HepG2 (cell line): Measurements from ENCODE around the gene P2RY2. TPM values are rescaled to one million over a fixed set of nuclear protein-coding genes. Genes with fewer than 3 reads are reported as not detected.

ENCODE experiments used
- CBX1 ChIP-seq: IDR thresholded peaks from one replicate; pipeline ENCODE4 v1.6.1; 2016; ENCODE audit warnings: antibody characterized with exemption, low read depth
- CBX5 ChIP-seq: sonication (generic); formaldehyde crosslinking; IDR thresholded peaks from 2 replicates; pipeline ENCODE4 v1.4.0; 2020; ENCODE audit warnings: missing genetic modification reagents, borderline replicate concordance
- CHCHD3 ChIP-seq: sonication (generic); formaldehyde crosslinking; IDR thresholded peaks from 2 replicates; pipeline ENCODE4 v1.8.0; 2022; ENCODE audit warnings: mild to moderate bottlenecking, missing genetic modification reagents, moderate library complexity
- GABPA ChIP-seq, 2 experiments: IDR thresholded peaks; 2 replicates each; pipeline ENCODE4 v1.6.1; 2011 to 2016; ENCODE audit warnings: low read depth in 2 of 2, low read length in 1 of 2, missing biosample characterization in 1 of 2, missing genetic modification characterization in 1 of 2
- HNRNPH1 ChIP-seq: fragments of 200-400 bp; formaldehyde crosslinking; optimal IDR thresholded peaks from 2 replicates; pipeline ENCODE3; 2017; ENCODE audit warnings: mild to moderate bottlenecking, low read depth, low read length
- HOXA5 ChIP-seq: sonication (generic); formaldehyde crosslinking; IDR thresholded peaks from 2 replicates; pipeline ENCODE4 v1.4.0; 2020; ENCODE audit warnings: missing genetic modification reagents
- KAT8 ChIP-seq: IDR thresholded peaks from 2 replicates; pipeline ENCODE4 v1.6.1; 2016; ENCODE audit warnings: missing genetic modification reagents, missing compliant biosample characterization
- KDM1A ChIP-seq: IDR thresholded peaks from 2 replicates; pipeline ENCODE4 v1.6.1; 2016; ENCODE audit warnings: missing compliant biosample characterization
- MAFK ChIP-seq, 2 experiments: IDR thresholded peaks in 1 of 2; conservative IDR thresholded peaks in 1 of 2; 2 replicates each; pipeline ENCODE4 v1.6.1; 2011; ENCODE audit warnings: improper control_type of control experiment in 2 of 2, low read length in 2 of 2
- MEIS1 ChIP-seq: sonication (generic); formaldehyde crosslinking; IDR thresholded peaks from 2 replicates; pipeline ENCODE4 v1.9.0; 2021; ENCODE audit warnings: mild to moderate bottlenecking, missing genetic modification reagents, moderate library complexity, borderline replicate concordance
- MLLT10 ChIP-seq: sonication (generic); formaldehyde crosslinking; IDR thresholded peaks from 2 replicates; pipeline ENCODE4 v1.4.0; 2020; ENCODE audit warnings: missing genetic modification reagents
- MTA3 ChIP-seq: sonication (generic); formaldehyde crosslinking; IDR thresholded peaks from 2 replicates; pipeline ENCODE4 v1.4.0; 2020; ENCODE audit warnings: missing genetic modification reagents
- ONECUT2 ChIP-seq: sonication (generic); formaldehyde crosslinking; IDR thresholded peaks from 2 replicates; pipeline ENCODE4 v1.4.0; 2020; ENCODE audit warnings: missing genetic modification reagents
- PLRG1 ChIP-seq: fragments of 450-650 bp; conservative IDR thresholded peaks from 2 replicates; pipeline ENCODE4 v1.6.1; 2016
- RBM39 ChIP-seq: fragments of 200-400 bp; formaldehyde crosslinking; IDR thresholded peaks from one replicate; pipeline ENCODE4 v1.6.1; 2018; ENCODE audit warnings: antibody characterized with exemption, mild to moderate bottlenecking, low read depth, low read length; ENCODE audit not compliant: poor library complexity, severe bottlenecking
- RCOR2 ChIP-seq: IDR thresholded peaks from 2 replicates; pipeline ENCODE4 v1.6.1; 2016; ENCODE audit warnings: missing biosample characterization, missing genetic modification reagents
- SIN3B ChIP-seq: fragments of 150-350 bp; IDR thresholded peaks from 2 replicates; pipeline ENCODE4 v1.6.1; 2014; ENCODE audit warnings: low read length
- XRCC5 ChIP-seq: fragments of 200-400 bp; formaldehyde crosslinking; optimal IDR thresholded peaks from 2 replicates; pipeline ENCODE3; 2017; ENCODE audit warnings: mild to moderate bottlenecking, low read length
- ZBTB7A ChIP-seq: sonication (generic); formaldehyde crosslinking; IDR thresholded peaks from 2 replicates; pipeline ENCODE4 v1.8.0; 2022; ENCODE audit warnings: mild to moderate bottlenecking, missing genetic modification reagents
- ZNF124 ChIP-seq: sonication (generic); formaldehyde crosslinking; IDR thresholded peaks from 2 replicates; pipeline ENCODE4 v1.4.0; 2020; ENCODE audit warnings: missing genetic modification reagents
- ZNF251 ChIP-seq: sonication (generic); formaldehyde crosslinking; IDR thresholded peaks from 2 replicates; pipeline ENCODE4 v1.9.0; 2021; ENCODE audit warnings: mild to moderate bottlenecking, missing genetic modification reagents
- ZNF33B ChIP-seq: sonication (generic); formaldehyde crosslinking; IDR thresholded peaks from 2 replicates; pipeline ENCODE4 v1.5.1; 2020; ENCODE audit warnings: mild to moderate bottlenecking, missing genetic modification reagents
- ZNF577 ChIP-seq: sonication (generic); formaldehyde crosslinking; IDR thresholded peaks from 2 replicates; pipeline ENCODE4 v1.4.0; 2020; ENCODE audit warnings: mild to moderate bottlenecking, low read depth, missing genetic modification reagents, borderline replicate concordance
- ZNF615 ChIP-seq: sonication (generic); formaldehyde crosslinking; IDR thresholded peaks from 2 replicates; pipeline ENCODE4 v1.5.0; 2020; ENCODE audit warnings: mild to moderate bottlenecking, missing genetic modification reagents, borderline replicate concordance
- ZNF672 ChIP-seq: sonication (generic); formaldehyde crosslinking; IDR thresholded peaks from 2 replicates; pipeline ENCODE4 v1.8.1; 2022; ENCODE audit warnings: missing genetic modification reagents
- ZNF703 ChIP-seq: sonication (generic); formaldehyde crosslinking; IDR thresholded peaks from 2 replicates; pipeline ENCODE4 v1.5.1; 2020; ENCODE audit warnings: missing genetic modification reagents, mild to moderate bottlenecking, moderate library complexity, borderline replicate concordance
- polyA plus RNA-seq, 8 experiments: library from polyadenylated mRNA; depleted of rRNA in 3 of 8; stranded (reverse) in 7 of 8; unstranded in 1 of 8; fragments of >200 nt; fragmentation: Illumina TruSeq in 4 of 8; extraction: Trizol in 4 of 8; gene quantifications; 2 replicates each; pipeline versions ENCODE4 v1.2.1 to v1.2.3, GENCODE V29; 2011 to 2016; ENCODE audit warnings: low read depth in 4 of 8, missing spikeins in 1 of 8, mixed read lengths in 1 of 8; ENCODE audit not compliant: insufficient read depth in 1 of 8
- total RNA-seq, 5 experiments: library from RNA; depleted of rRNA; stranded (reverse); fragments of >200 nt; fragmentation: Illumina TruSeq; extraction: Trizol; gene quantifications; 2 replicates each; pipeline ENCODE4 v1.2.3, GENCODE V29; 2016; ENCODE audit warnings: low read depth in 1 of 5
- TF ChIP-seq, protein P1 (sequence below): sonication (generic); formaldehyde crosslinking; IDR thresholded peaks from 2 replicates; pipeline ENCODE4 v1.8.1; 2023; ENCODE audit warnings: missing genetic modification reagents, inconsistent platforms, borderline replicate concordance
- TF ChIP-seq, protein P2 (sequence below): sonication (generic); formaldehyde crosslinking; conservative IDR thresholded peaks from 2 replicates; pipeline ENCODE4 v1.8.1; 2023; ENCODE audit warnings: missing genetic modification reagents
- TF ChIP-seq, protein P3 (sequence below): sonication (generic); formaldehyde crosslinking; IDR thresholded peaks from 2 replicates; pipeline ENCODE4 v1.4.0; 2020; ENCODE audit warnings: mild to moderate bottlenecking, missing genetic modification reagents

The P2RY2 gene
- total and polyA plus RNA-seq, 2 of the 13 experiments (the other 11 are each of a cell fraction or from before 2014, with no cell fraction given): 0.95 to 3.1 TPM

DNA sequence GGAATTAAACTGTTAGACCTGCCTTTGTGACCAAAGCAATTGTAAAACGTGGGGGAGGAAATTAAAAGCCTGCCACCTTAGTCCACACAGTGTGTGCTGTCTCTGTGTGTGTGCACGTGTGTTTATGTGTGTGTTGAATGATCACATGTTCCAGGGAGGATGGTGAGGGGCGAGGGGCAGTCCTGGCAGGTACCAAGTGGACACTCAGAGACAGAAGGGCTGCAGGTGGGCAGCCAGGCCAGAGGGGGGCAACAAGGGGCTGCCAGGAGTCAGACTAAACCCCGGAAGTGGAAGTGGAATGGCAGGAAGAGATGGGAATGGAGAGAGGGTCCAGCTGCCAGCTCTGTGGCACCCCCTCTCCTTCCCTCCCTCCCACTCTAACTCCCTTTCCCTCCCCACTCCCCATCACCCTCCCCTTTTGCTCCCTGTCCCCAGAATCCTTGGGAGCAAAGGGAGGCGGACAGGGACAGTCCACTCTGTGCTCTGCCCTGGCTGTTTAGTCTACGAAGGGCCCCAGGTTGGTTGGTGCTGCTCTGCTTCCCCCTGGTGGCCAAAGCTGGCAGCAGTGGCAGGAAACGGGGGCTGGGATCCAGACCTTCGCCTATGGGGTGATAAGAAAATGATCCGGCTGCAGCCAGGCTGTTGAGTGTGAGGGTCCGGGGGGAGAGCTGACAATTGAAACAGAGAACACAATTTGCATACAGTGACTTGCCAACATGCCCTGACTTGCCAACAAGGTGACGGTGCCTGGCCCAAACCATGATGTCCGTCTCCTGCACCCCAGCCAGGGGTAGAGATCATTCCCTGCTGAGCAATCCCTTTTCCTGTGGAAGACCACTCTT, 24.4 kb downstream of the P2RY2 start (continued):
- TF ChIP-seq ZNF577 (CRISPR knock-in tag): no peak
- no peak for TF ChIP-seq ZNF251 (CRISPR knock-in tag)
- peak; percentile 83 for TF ChIP-seq XRCC5
- TF ChIP-seq ZNF33B (CRISPR knock-in tag): no peak
- TF ChIP-seq KAT8 (CRISPR knock-in tag): peak; percentile 93
- TF ChIP-seq CHCHD3 (CRISPR knock-in tag): no peak
- peak; percentile 55 for TF ChIP-seq CBX1
- TF ChIP-seq ONECUT2 (CRISPR knock-in tag): no peak
- TF ChIP-seq MEIS1: peak; percentile 59; the same call in 1 of the 2 replicates
- no peak for TF ChIP-seq MAFK (conservative IDR thresholded peaks at IDR 0.05 in 1 of 2, IDR thresholded peaks at IDR 0.05 in 1 of 2; ENCODE audit: low read length in 2 of 2)
- TF ChIP-seq PLRG1: no peak
- TF ChIP-seq, protein P1, sequence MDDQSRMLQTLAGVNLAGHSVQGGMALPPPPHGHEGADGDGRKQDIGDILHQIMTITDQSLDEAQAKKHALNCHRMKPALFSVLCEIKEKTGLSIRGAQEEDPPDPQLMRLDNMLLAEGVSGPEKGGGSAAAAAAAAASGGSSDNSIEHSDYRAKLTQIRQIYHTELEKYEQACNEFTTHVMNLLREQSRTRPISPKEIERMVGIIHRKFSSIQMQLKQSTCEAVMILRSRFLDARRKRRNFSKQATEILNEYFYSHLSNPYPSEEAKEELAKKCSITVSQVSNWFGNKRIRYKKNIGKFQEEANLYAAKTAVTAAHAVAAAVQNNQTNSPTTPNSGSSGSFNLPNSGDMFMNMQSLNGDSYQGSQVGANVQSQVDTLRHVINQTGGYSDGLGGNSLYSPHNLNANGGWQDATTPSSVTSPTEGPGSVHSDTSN (CRISPR knock-in tag): no peak
- TF ChIP-seq CBX5 (CRISPR knock-in tag): no peak; the same call in 1 of the 2 replicates
- no peak for TF ChIP-seq ZBTB7A (CRISPR knock-in tag)
- no peak for TF ChIP-seq HNRNPH1
- TF ChIP-seq KDM1A: no peak
- no peak for TF ChIP-seq RBM39
- no peak for TF ChIP-seq MLLT10 (CRISPR knock-in tag)
- no peak for TF ChIP-seq ZNF672 (CRISPR knock-in tag)
- no peak for TF ChIP-seq MTA3 (CRISPR knock-in tag)
- TF ChIP-seq ZNF124 (CRISPR knock-in tag): no peak
- TF ChIP-seq, protein P2, sequence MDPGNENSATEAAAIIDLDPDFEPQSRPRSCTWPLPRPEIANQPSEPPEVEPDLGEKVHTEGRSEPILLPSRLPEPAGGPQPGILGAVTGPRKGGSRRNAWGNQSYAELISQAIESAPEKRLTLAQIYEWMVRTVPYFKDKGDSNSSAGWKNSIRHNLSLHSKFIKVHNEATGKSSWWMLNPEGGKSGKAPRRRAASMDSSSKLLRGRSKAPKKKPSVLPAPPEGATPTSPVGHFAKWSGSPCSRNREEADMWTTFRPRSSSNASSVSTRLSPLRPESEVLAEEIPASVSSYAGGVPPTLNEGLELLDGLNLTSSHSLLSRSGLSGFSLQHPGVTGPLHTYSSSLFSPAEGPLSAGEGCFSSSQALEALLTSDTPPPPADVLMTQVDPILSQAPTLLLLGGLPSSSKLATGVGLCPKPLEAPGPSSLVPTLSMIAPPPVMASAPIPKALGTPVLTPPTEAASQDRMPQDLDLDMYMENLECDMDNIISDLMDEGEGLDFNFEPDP (CRISPR knock-in tag): no peak
- no peak for TF ChIP-seq RCOR2 (CRISPR knock-in tag)
- TF ChIP-seq, protein P3, sequence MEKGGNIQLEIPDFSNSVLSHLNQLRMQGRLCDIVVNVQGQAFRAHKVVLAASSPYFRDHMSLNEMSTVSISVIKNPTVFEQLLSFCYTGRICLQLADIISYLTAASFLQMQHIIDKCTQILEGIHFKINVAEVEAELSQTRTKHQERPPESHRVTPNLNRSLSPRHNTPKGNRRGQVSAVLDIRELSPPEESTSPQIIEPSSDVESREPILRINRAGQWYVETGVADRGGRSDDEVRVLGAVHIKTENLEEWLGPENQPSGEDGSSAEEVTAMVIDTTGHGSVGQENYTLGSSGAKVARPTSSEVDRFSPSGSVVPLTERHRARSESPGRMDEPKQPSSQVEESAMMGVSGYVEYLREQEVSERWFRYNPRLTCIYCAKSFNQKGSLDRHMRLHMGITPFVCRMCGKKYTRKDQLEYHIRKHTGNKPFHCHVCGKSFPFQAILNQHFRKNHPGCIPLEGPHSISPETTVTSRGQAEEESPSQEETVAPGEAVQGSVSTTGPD (CRISPR knock-in tag): no peak
- peak; percentile 35; the same call in 1 of the 2 replicates for TF ChIP-seq HOXA5 (CRISPR knock-in tag)
- TF ChIP-seq ZNF703 (CRISPR knock-in tag): no peak
- peak; percentile 64 for TF ChIP-seq GABPA (IDR thresholded peaks at IDR 0.05; ENCODE audit: low read depth, low read length)
- TF ChIP-seq GABPA (CRISPR knock-in tag; IDR thresholded peaks at IDR 0.05; ENCODE audit: low read depth): peak; percentile 88
- no peak for TF ChIP-seq SIN3B
- TF ChIP-seq ZNF615 (CRISPR knock-in tag): no peak
